Trophoblast cell (in vitro differentiated cells and primary cell): Measurements from ENCODE around the gene NRG2.

ENCODE experiments used
- DNase-seq, 2 donors: peaks; one replicate each; pipeline ENCODE4 v3.0.0-alpha.2; 2016
- H2AFZ ChIP-seq: 2 replicates; pipeline ENCODE4 v1.6.1; 2013; ENCODE audit warnings: low read length, moderate library complexity, mild to moderate bottlenecking; ENCODE audit not compliant: insufficient read depth, poor library complexity
- H2AK5ac ChIP-seq: 2 replicates; pipeline ENCODE4 v1.6.1; 2013; ENCODE audit warnings: mild to moderate bottlenecking, low read length
- H2BK120ac ChIP-seq: 2 replicates; pipeline ENCODE4 v1.6.1; 2013; ENCODE audit warnings: low read length, mild to moderate bottlenecking, moderate library complexity; ENCODE audit not compliant: insufficient read depth, poor library complexity
- H2BK12ac ChIP-seq: 2 replicates; pipeline ENCODE4 v1.6.1; 2013; ENCODE audit warnings: mild to moderate bottlenecking, low read length, moderate library complexity
- H2BK5ac ChIP-seq: 2 replicates; pipeline ENCODE4 v1.6.1; 2013; ENCODE audit warnings: low read length, low read depth, moderate library complexity, mild to moderate bottlenecking; ENCODE audit not compliant: poor library complexity
- H3K14ac ChIP-seq: 2 replicates; pipeline ENCODE4 v1.6.1; 2013; ENCODE audit warnings: mild to moderate bottlenecking, low read length
- H3K18ac ChIP-seq: 2 replicates; pipeline ENCODE4 v1.6.1; 2013; ENCODE audit warnings: mild to moderate bottlenecking, low read length
- H3K23ac ChIP-seq: 2 replicates; pipeline ENCODE4 v1.6.1; 2013; ENCODE audit warnings: low read length
- H3K27ac ChIP-seq: 2 replicates; pipeline ENCODE4 v1.5.1; 2013; ENCODE audit warnings: low read depth, mild to moderate bottlenecking, inconsistent platforms, low read length, moderate library complexity
- H3K27me3 ChIP-seq: 2 replicates; pipeline ENCODE4 v1.6.1; 2013; ENCODE audit warnings: inconsistent platforms, mild to moderate bottlenecking, low read length, moderate library complexity; ENCODE audit not compliant: insufficient read depth
- H3K36me3 ChIP-seq, 2 experiments: 1 replicate in 1 of 2; 2 replicates in 1 of 2; pipeline ENCODE4 v1.6.1; 2013; ENCODE audit warnings: low read length in 2 of 2, mild to moderate bottlenecking in 2 of 2, moderate library complexity in 1 of 2; ENCODE audit not compliant: insufficient read depth in 2 of 2, control insufficient read depth in 1 of 2
- H3K4ac ChIP-seq: 2 replicates; pipeline ENCODE4 v1.6.1; 2013; ENCODE audit warnings: low read depth, mild to moderate bottlenecking, low read length, moderate library complexity
- H3K4me1 ChIP-seq, 2 experiments: 1 replicate in 1 of 2; 2 replicates in 1 of 2; pipeline ENCODE4 v1.6.1; 2013; ENCODE audit warnings: low read length in 2 of 2, mild to moderate bottlenecking in 2 of 2, moderate library complexity in 1 of 2; ENCODE audit not compliant: insufficient read depth in 2 of 2, control insufficient read depth in 1 of 2
- H3K4me2 ChIP-seq: 2 replicates; pipeline ENCODE4 v1.6.1; 2013; ENCODE audit warnings: inconsistent platforms, mild to moderate bottlenecking, low read length, moderate library complexity
- H3K4me3 ChIP-seq: 2 replicates; pipeline ENCODE4 v1.5.1; 2013; ENCODE audit warnings: mild to moderate bottlenecking, low read depth, low read length, inconsistent platforms
- H3K79me1 ChIP-seq: one replicate; pipeline ENCODE4 v1.6.1; 2013; ENCODE audit warnings: low read length
- H3K79me2 ChIP-seq: 2 replicates; pipeline ENCODE4 v1.6.1; 2013; ENCODE audit warnings: low read length, mild to moderate bottlenecking; ENCODE audit not compliant: control insufficient read depth, insufficient read depth, poor library complexity
- H3K9ac ChIP-seq: 2 replicates; pipeline ENCODE4 v1.6.1; 2013; ENCODE audit warnings: mild to moderate bottlenecking, low read length
- H3K9me3 ChIP-seq: 2 replicates; pipeline ENCODE4 v1.6.1; 2013; ENCODE audit warnings: low read depth, mild to moderate bottlenecking, control low read depth, inconsistent platforms, low read length; ENCODE audit not compliant: insufficient read depth
- H4K12ac ChIP-seq: 2 replicates; pipeline ENCODE4 v1.6.1; 2013; ENCODE audit warnings: low read depth, mild to moderate bottlenecking, low read length, moderate library complexity
- H4K8ac ChIP-seq: 2 replicates; pipeline ENCODE4 v1.6.1; 2013; ENCODE audit warnings: low read depth, mild to moderate bottlenecking, low read length, moderate library complexity
- H4K91ac ChIP-seq: one replicate; pipeline ENCODE4 v1.6.1; 2013; ENCODE audit warnings: low read depth, mild to moderate bottlenecking, low read length, moderate library complexity
- WGBS: extraction: QIAGEN DNeasy Blood & Tissue Kit; methylation state at CpG from one replicate; pipeline ENCODE4 v1.1.7; 2013; ENCODE audit warnings: missing lambda C conversion rate; ENCODE audit not compliant: insufficient read length, insufficient coverage; ENCODE audit errors: extremely low coverage; 5-methylcytosine and 5-hydroxymethylcytosine counted together

The NRG2 gene

DNA sequence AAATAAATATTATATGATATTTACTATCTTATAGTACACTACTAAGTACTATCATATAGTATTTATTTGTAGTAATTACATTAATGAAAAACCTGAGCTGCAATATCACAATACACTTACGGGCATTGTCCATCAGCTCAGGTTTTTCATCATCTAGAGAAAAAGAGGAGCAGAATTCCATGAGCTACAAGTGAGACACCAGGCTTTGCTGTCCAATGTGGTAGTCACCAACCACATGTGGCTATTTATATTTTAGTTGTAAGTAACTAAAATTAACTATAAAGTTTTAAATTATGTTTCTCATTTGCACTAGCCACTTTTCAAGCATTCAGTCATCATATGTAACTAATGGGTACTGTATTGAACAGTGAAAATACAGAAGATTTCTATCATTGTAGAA, 13.8 kb upstream of the NRG2 start:
- Histone ChIP-seq H3K4me2 (no peak overlapping the region), H3K4me1 (no peaks in the 10 kb centered on the region), H4K91ac (no peak overlapping the region), H3K4ac (no peak overlapping the region), H3K9me3 (no peaks in the 10 kb centered on the region), H2BK12ac (no peak overlapping the region), H3K79me2 (no peaks in the 10 kb centered on the region), H3K36me3 (no peaks in the 10 kb centered on the region), H3K27me3 (no peaks in the 10 kb centered on the region), H3K4me3 (no peak overlapping the region), H4K8ac (no peak overlapping the region), H2AFZ (no peak overlapping the region), H2BK120ac (no peak overlapping the region), H3K27ac (no peak overlapping the region), H4K12ac (no peak overlapping the region), H3K79me1 (no peaks in the 10 kb centered on the region), H2BK5ac (no peak overlapping the region), H3K9ac (no peak overlapping the region), H3K23ac (no peak overlapping the region), H3K18ac (no peak overlapping the region), H3K14ac (no peak overlapping the region), H2AK5ac (no peak overlapping the region)
- DNase-seq, result no peak
- WGBS, result no CpG with 5 or more reads among the region's 1 CpG

DNA sequence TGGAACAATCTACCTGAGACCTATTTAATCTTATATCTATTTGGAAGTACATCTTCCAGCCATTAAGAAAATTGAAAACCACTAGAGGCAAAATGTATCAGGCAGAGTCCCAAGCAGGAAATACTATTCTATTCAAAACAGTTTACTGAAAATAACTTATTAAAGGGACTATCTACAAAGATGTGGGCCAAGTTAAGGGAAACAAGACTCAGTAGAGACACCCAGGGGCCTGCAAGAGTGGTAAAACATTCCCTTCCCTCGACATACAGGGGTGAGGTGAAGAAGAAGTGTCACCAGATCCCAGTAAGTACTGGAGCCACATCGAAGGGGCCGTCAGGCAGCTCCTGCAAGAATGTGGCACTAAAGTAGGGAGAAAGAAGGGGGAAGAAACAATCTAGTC, 12.1 kb upstream of the NRG2 start:
- H3K4ac ChIP-seq, result no peak overlapping the region
- no peaks in the 10 kb centered on the region for H3K36me3 ChIP-seq
- H2AK5ac ChIP-seq, result no peak overlapping the region
- no peaks in the 10 kb centered on the region for H3K27me3 ChIP-seq
- no peaks in the 10 kb centered on the region for H3K9me3 ChIP-seq
- no peak overlapping the region for H4K12ac ChIP-seq
- H4K91ac ChIP-seq, result no peak overlapping the region
- H3K23ac ChIP-seq, result no peak overlapping the region
- no peaks in the 10 kb centered on the region for H3K79me2 ChIP-seq
- H3K4me3 ChIP-seq, result no peak overlapping the region
- WGBS, result no CpG with 5 or more reads among the region's 3 CpGs
- H3K18ac ChIP-seq, result no peak overlapping the region
- no peak overlapping the region for H2BK120ac ChIP-seq
- H4K8ac ChIP-seq, result no peak overlapping the region
- no peak overlapping the region for H3K4me2 ChIP-seq
- H3K79me1 ChIP-seq, result no peaks in the 10 kb centered on the region
- H2BK12ac ChIP-seq, result no peak overlapping the region
- no peak overlapping the region for H2BK5ac ChIP-seq
- H3K14ac ChIP-seq, result no peak overlapping the region
- H2AFZ ChIP-seq, result no peak overlapping the region
- no peak overlapping the region for H3K27ac ChIP-seq
- no peak for DNase-seq
- H3K4me1 ChIP-seq, result no peaks in the 10 kb centered on the region
- H3K9ac ChIP-seq, result no peak overlapping the region

DNA sequence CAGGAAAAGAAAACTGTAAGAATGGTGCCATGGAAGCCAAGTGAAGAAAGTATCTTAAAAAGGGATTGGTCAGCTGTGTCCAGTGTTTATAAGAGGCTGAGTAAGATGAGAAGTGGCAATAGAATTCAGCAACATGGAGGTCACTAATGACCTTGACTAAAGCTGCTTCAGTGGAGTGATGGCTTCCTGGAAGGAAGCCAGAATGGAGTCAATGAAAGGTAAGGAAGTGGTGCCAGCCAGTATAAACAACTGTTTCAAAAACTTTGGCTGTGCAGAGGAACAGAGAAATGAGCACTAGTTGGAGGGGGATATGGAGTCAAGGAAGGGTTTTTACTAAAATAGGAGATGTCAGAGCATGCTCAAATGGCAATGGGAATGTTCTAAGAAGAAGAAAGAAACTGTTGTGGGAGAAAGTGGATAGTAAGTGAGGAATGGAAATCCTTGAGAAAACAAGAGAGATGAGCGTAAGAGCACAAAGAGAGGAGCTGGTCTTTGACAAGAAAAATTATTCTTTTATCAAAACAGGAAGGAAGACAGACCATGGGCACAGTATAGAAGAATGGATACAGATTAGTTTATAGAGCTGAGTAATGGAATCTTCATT, 11.1 kb upstream of the NRG2 start:
- no peak overlapping the region for H3K14ac ChIP-seq
- no peak overlapping the region for H4K12ac ChIP-seq
- H2BK5ac ChIP-seq, result no peak overlapping the region
- H4K8ac ChIP-seq, result no peak overlapping the region
- H3K4me2 ChIP-seq, result no peak overlapping the region
- H2BK120ac ChIP-seq, result no peak overlapping the region
- no peak overlapping the region for H3K27ac ChIP-seq
- H3K79me1 ChIP-seq, result no peaks in the 10 kb centered on the region
- DNase-seq, result no peak
- no peaks in the 10 kb centered on the region for H3K9me3 ChIP-seq
- no peak overlapping the region for H2AK5ac ChIP-seq
- H3K9ac ChIP-seq, result no peak overlapping the region
- no peaks in the 10 kb centered on the region for H3K4me1 ChIP-seq
- H3K27me3 ChIP-seq, result no peaks in the 10 kb centered on the region
- no peak overlapping the region for H3K4ac ChIP-seq
- H4K91ac ChIP-seq, result no peak overlapping the region
- no peak overlapping the region for H3K4me3 ChIP-seq
- no peak overlapping the region for H2AFZ ChIP-seq
- no peak overlapping the region for H3K18ac ChIP-seq
- H3K36me3 ChIP-seq, result no peaks in the 10 kb centered on the region
- no peak overlapping the region for H2BK12ac ChIP-seq
- H3K23ac ChIP-seq, result no peak overlapping the region
- H3K79me2 ChIP-seq, result no peaks in the 10 kb centered on the region
- no CpG with 5 or more reads among the region's 1 CpG for WGBS

DNA sequence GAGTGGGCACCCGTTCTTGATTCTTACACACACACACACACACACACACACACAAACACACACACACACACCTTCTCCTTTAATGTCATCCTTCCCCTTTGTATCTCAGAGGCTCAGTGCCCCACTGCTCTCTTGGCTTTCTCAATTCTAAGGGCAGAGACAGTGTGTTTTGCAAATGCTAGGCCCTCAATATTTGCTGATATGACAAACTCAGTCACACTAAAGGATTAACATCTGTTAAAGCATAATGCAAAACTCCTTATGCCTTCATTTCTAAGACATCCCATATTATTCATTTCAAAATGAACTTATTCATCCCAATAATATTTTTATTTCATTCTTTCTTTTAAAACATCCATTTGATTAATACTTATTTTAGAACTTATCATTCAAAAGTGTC, 8.9 kb upstream of the NRG2 start:
- no peak overlapping the region for H3K23ac ChIP-seq
- no peak overlapping the region for H3K4me2 ChIP-seq
- no peaks in the 10 kb centered on the region for H3K36me3 ChIP-seq
- H3K9me3 ChIP-seq, result no peaks in the 10 kb centered on the region
- no peak overlapping the region for H4K91ac ChIP-seq
- no peak overlapping the region for H3K27ac ChIP-seq
- no CpG with 5 or more reads among the region's 1 CpG for WGBS
- H3K27me3 ChIP-seq, result no peaks in the 10 kb centered on the region
- DNase-seq, result no peak
- H2BK120ac ChIP-seq, result no peak overlapping the region
- no peak overlapping the region for H3K18ac ChIP-seq
- no peak overlapping the region for H2BK12ac ChIP-seq
- H3K9ac ChIP-seq, result no peak overlapping the region
- H2AFZ ChIP-seq, result no peak overlapping the region
- H4K8ac ChIP-seq, result no peak overlapping the region
- H3K4ac ChIP-seq, result no peak overlapping the region
- H3K79me1 ChIP-seq, result no peaks in the 10 kb centered on the region
- H3K14ac ChIP-seq, result no peak overlapping the region
- no peak overlapping the region for H2AK5ac ChIP-seq
- H3K4me1 ChIP-seq, result no peaks in the 10 kb centered on the region
- no peaks in the 10 kb centered on the region for H3K79me2 ChIP-seq
- H3K4me3 ChIP-seq, result no peak overlapping the region
- no peak overlapping the region for H2BK5ac ChIP-seq
- H4K12ac ChIP-seq, result no peak overlapping the region
